Left lung (tissue), 10 donors: ENCODE measurements around the gene ZNF124. TPM values are rescaled to one million over a fixed set of nuclear protein-coding genes. Genes with fewer than 3 reads are reported as not detected.

ENCODE experiments used
- ATAC-seq: fragments of 200-7000 bp; cut with Tn5 transposase; one replicate; pipeline ENCODE4 v1.9.1; 2020; ENCODE audit warnings: moderate library complexity
- DNase-seq, 4 donors: peaks; one replicate each; pipeline ENCODE4 v3.0.0-alpha.2; 2013 to 2020
- H3K27ac ChIP-seq, 2 donors: fragments of 200-600 bp; sonication (generic) in 1 of 2; one replicate each; pipeline versions ENCODE4 v1.5.0 to v1.8.0; 2020 to 2021
- H3K27me3 ChIP-seq, 2 donors: fragments of 200-600 bp; sonication (generic) in 1 of 2; one replicate each; pipeline versions ENCODE4 v1.5.0 to v1.8.0; 2020 to 2021
- H3K36me3 ChIP-seq, 2 donors: fragments of 200-600 bp; sonication (generic) in 1 of 2; one replicate each; pipeline versions ENCODE4 v1.5.0 to v1.8.0; 2020 to 2021
- H3K4me1 ChIP-seq, 2 donors: fragments of 200-600 bp; one replicate each; pipeline ENCODE4 v1.8.0; 2021
- H3K4me3 ChIP-seq, 2 donors: fragments of 200-600 bp; sonication (generic) in 1 of 2; one replicate each; pipeline versions ENCODE4 v1.5.0 to v1.8.0; 2020 to 2021; ENCODE audit warnings: mild to moderate bottlenecking in 1 of 2
- H3K9me3 ChIP-seq, 2 donors: fragments of 200-600 bp; sonication (generic) in 1 of 2; one replicate each; pipeline versions ENCODE4 v1.5.0 to v1.8.0; 2020 to 2021
- CTCF ChIP-seq, 2 donors: fragments of 200-600 bp; sonication (generic) in 1 of 2; IDR thresholded peaks; one replicate each; pipeline versions ENCODE4 v1.5.0 to v1.8.0; 2021; ENCODE audit warnings: antibody characterized with exemption in 2 of 2
- intact Hi-C, 2 donors: fragments of 100-400 bp; cut with DNase I; formaldehyde crosslinking; loops; one replicate each; pipeline versions ENCODE4 v1.11.2 to v1.14.2; 2022
- polyA plus RNA-seq, 6 donors: library from polyadenylated mRNA; unstranded; fragments of 120-200 nt; gene quantifications; one replicate each; pipeline ENCODE4 v1.2.1, GENCODE V29; 2013; ENCODE audit not compliant: insufficient read length in 6 of 6
- total RNA-seq, 2 donors: library from RNA; stranded (reverse); fragmentation: NEBNext Ultra II Directional; extraction: Animal tissue kit (Norgen Biotek cat#: 25700); gene quantifications; one replicate each; pipeline ENCODE4 v1.2.1, GENCODE V29; 2021
- donor health status: DM: no; HTN: yes; CAD: no.
- donor health status: DM: no; HTN: no; CAD: no.

ZNF124 gene
- total and polyA plus RNA-seq, 8 donors: 16.3 to 26.5 (median 18.0) TPM

GRCh38 chr1:247184254-247184653 lies 12.4 kb upstream of the ZNF124 start:
- ATAC-seq (no peak), DNase-seq (no peak)
- TF ChIP-seq CTCF (IDR thresholded peaks at IDR 0.05): no peak
- Histone ChIP-seq H3K27me3 (no peaks in the 10 kb centered on the region), H3K4me3 (no peak overlapping the region), H3K4me1 (no peaks in the 10 kb centered on the region), H3K36me3 (peaks cover 0 to 15% of the 10 kb centered on the region in 2 donors), H3K9me3 (peaks cover 0 to 96% of the 10 kb centered on the region in 2 donors), H3K27ac (no peak overlapping the region)
- intact Hi-C loops: no loop called here

DNA sequence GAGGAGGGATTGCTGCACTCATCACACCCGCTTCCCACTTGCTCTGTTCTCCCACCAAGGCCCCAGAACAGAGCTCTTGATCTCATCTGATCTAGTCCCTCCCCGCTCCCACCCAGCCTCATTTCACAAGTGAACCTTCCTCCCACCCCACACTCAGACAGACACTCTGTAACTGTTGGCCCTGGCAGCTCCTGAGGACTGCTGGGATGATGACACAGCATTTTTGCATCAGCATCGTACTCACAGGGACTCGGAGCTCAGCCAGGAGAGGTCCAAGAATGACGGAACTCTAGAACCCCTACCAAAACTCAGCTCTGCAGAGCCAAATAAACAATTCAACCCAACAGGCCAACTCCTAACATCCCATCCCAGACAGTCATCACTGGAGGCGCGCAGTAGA lies 11.2 kb upstream of the ZNF124 start:
- H3K36me3 ChIP-seq: peaks cover 0 to 6% of the 10 kb centered on the region in 2 donors
- DNase-seq (no peak), ATAC-seq (no peak)
- no peak overlapping the region for H3K27ac ChIP-seq
- no peak overlapping the region for H3K4me3 ChIP-seq
- H3K27me3 ChIP-seq: no peaks in the 10 kb centered on the region
- no peak for TF ChIP-seq CTCF (IDR thresholded peaks at IDR 0.05)
- H3K9me3 ChIP-seq: peaks cover 0 to 95% of the 10 kb centered on the region in 2 donors
- intact Hi-C loops: no loop called here
- H3K4me1 ChIP-seq: no peaks in the 10 kb centered on the region

DNA sequence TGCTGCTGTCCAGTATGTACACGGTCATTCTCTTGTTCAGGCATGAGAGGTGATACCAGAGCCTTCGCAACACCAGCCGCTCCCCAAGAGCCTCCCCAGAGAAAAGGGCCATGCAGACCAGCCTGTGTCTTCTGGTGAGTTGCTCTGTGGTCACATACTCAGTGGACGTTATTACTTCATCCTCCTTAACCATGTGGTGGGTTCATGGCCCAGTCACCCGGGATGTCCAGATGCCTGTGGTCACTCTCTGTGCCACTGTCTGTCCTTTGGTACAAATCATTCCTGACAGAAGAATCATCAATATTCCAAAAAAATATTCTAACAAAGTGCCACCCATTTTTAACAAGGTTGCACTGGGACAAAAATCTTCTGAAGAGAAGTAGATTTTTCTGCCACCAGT lies 8.8 kb upstream of the ZNF124 start:
- no peaks in the 10 kb centered on the region for H3K27me3 ChIP-seq
- intact Hi-C loops: no loop called here
- no peak for ATAC-seq
- H3K27ac ChIP-seq: no peak overlapping the region
- DNase-seq: no peak
- H3K4me3 ChIP-seq: no peak overlapping the region
- H3K4me1 ChIP-seq: no peaks in the 10 kb centered on the region
- H3K36me3 ChIP-seq: no peaks in the 10 kb centered on the region
- peaks cover 0 to 73% of the 10 kb centered on the region in 2 donors for H3K9me3 ChIP-seq
- TF ChIP-seq CTCF (IDR thresholded peaks at IDR 0.05): no peak

- Histone ChIP-seq H3K36me3 (no peaks in the 10 kb centered on the region), H3K4me1 (peaks cover 0 to 7% of the 10 kb centered on the region in 2 donors), H3K27ac (no peak overlapping the region), H3K9me3 (peaks cover 0 to 44% of the 10 kb centered on the region in 2 donors), H3K27me3 (no peaks in the 10 kb centered on the region), H3K4me3 (no peak overlapping the region)
- ATAC-seq (no peak), DNase-seq (no peak)
- intact Hi-C loops: no loop called here
- TF ChIP-seq CTCF (IDR thresholded peaks at IDR 0.05): no peak
These were observed 5.9 kb upstream of the ZNF124 start for GRCh38 chr1:247177755-247178154.

- TF ChIP-seq CTCF (IDR thresholded peaks at IDR 0.05): no peak
- Histone ChIP-seq H3K36me3 (no peaks in the 10 kb centered on the region), H3K4me3 (no peak overlapping the region), H3K27me3 (no peaks in the 10 kb centered on the region), H3K27ac (no peak overlapping the region), H3K4me1 (peaks cover 0 to 15% of the 10 kb centered on the region in 2 donors), H3K9me3 (peaks cover 0 to 24% of the 10 kb centered on the region in 2 donors)
- intact Hi-C loops: no loop called here
- DNase-seq (no peak), ATAC-seq (no peak)
These were observed 3.6 kb upstream of the ZNF124 start for GRCh38 chr1:247175458-247175857.
